Measurements from ENCODE around the gene ROR2.

The ROR2 gene

GRCh38 chr9:91603932-91604331 is 346.1 kb downstream of the ROR2 start:
- no peak for DNase-seq

- DNase-seq: no peak
Observed at GRCh38 chr9:91599564-91599963, 350.5 kb downstream of the ROR2 start.

GRCh38 chr9:91591627-91592026 is 358.4 kb downstream of the ROR2 start:
- DNase-seq: no peak

GRCh38 chr9:91589101-91589553 is 360.9 kb downstream of the ROR2 start:
- DNase-seq: no peak

GRCh38 chr9:91586282-91586681 is 363.7 kb downstream of the ROR2 start:
- no peak for DNase-seq

GRCh38 chr9:91583966-91584365 is 366.1 kb downstream of the ROR2 start:
- no peak for DNase-seq

GRCh38 chr9:91583161-91583875 is 366.7 kb downstream of the ROR2 start:
- no peak for DNase-seq

- DNase-seq: no peak
Observed at GRCh38 chr9:91582181-91582580, 367.8 kb downstream of the ROR2 start.

- no peak for DNase-seq
Observed at GRCh38 chr9:91580136-91580535, 369.9 kb downstream of the ROR2 start.

- no peak for DNase-seq
Observed at GRCh38 chr9:91578911-91579310, 371.1 kb downstream of the ROR2 start.

GRCh38 chr9:91577633-91578061 is 372.4 kb downstream of the ROR2 start:
- DNase-seq: no peak

- no peak for DNase-seq
Observed at GRCh38 chr9:91572811-91573210, 377.2 kb downstream of the ROR2 start.

- no peak for DNase-seq
Observed at GRCh38 chr9:91572044-91572443, 378.0 kb downstream of the ROR2 start.

- DNase-seq: no peak
Observed at GRCh38 chr9:91571036-91571435, 379.0 kb downstream of the ROR2 start.

- no peak for DNase-seq
Observed at GRCh38 chr9:91567642-91568274, 382.3 kb downstream of the ROR2 start.

- no peak for DNase-seq
Observed at GRCh38 chr9:91564081-91564670, 385.9 kb downstream of the ROR2 start.

GRCh38 chr9:91562416-91562815 is 387.6 kb downstream of the ROR2 start:
- DNase-seq: no peak

- DNase-seq: no peak
Observed at GRCh38 chr9:91560301-91560700, 389.7 kb downstream of the ROR2 start.

GRCh38 chr9:91558879-91559278 is 391.1 kb downstream of the ROR2 start:
- DNase-seq: no peak

- DNase-seq: no peak
Observed at GRCh38 chr9:91558395-91558794, 391.6 kb downstream of the ROR2 start.

- no peak for DNase-seq
Observed at GRCh38 chr9:91557327-91557726, 392.7 kb downstream of the ROR2 start.

- no peak for DNase-seq
Observed at GRCh38 chr9:91555132-91555531, 394.9 kb downstream of the ROR2 start.

- no peak for DNase-seq
Observed at GRCh38 chr9:91549177-91549576, 400.9 kb downstream of the ROR2 start.

- DNase-seq: no peak
Observed at GRCh38 chr9:91547081-91547480, 402.9 kb downstream of the ROR2 start.
